H7 (cell line): Measurements from ENCODE around the gene B4GALT4. TPM values are rescaled to one million over a fixed set of nuclear protein-coding genes. Genes with fewer than 3 reads are reported as not detected.
A peak's percentile ranks its signal among the peaks of the same experiment; 100 is the strongest.
"Not testable (repeated sequence)": the region's sequence is repeated elsewhere in the genome, so short reads cannot be mapped to it uniquely, and the experiment has no call there.

Source experiments
- DNase-seq: peaks from one replicate; pipeline ENCODE4 v3.0.0; 2012
- H3K27me3 ChIP-seq: 2 replicates; pipeline ENCODE4 v1.6.0; 2011; ENCODE audit warnings: mild to moderate bottlenecking, low read length; ENCODE audit not compliant: control insufficient read depth, insufficient read depth
- H3K36me3 ChIP-seq: replicated peaks from 2 replicates; pipeline ENCODE4 v1.5.1; 2011; ENCODE audit warnings: low read length; ENCODE audit not compliant: control insufficient read depth, insufficient read depth
- H3K4me3 ChIP-seq: 2 replicates; pipeline ENCODE4 v1.5.1; 2011; ENCODE audit warnings: low read depth, mild to moderate bottlenecking, control low read depth, low read length, moderate library complexity; ENCODE audit not compliant: insufficient read depth
- total RNA-seq: library from RNA; depleted of rRNA; stranded (reverse); fragments of >200 nt; shearing (Covaris generic); gene quantifications from 2 replicates; pipeline ENCODE4 v1.2.3, GENCODE V29; 2014

Gene B4GALT4
- total RNA-seq, 1 experiment from 2014 or later = 34.1 TPM

GRCh38 chr3:119243712-119244111 is 3.0 kb upstream of the B4GALT4 start:
- Histone ChIP-seq H3K36me3 (no peaks in the 10 kb centered on the region), H3K27me3 (no peaks in the 10 kb centered on the region), H3K4me3 (no peak overlapping the region)
- no peak for DNase-seq

GRCh38 chr3:119243058-119243529 is 2.4 kb upstream of the B4GALT4 start:
- not testable (repeated sequence) for H3K4me3 ChIP-seq, H3K36me3 ChIP-seq, H3K27me3 ChIP-seq, DNase-seq

- not testable (repeated sequence) for DNase-seq, H3K36me3 ChIP-seq, H3K27me3 ChIP-seq, H3K4me3 ChIP-seq
These were observed 1.8 kb upstream of the B4GALT4 start for GRCh38 chr3:119242387-119243057.

- Histone ChIP-seq H3K27me3 (no peaks in the 10 kb centered on the region), H3K36me3 (peaks cover 6% of the 10 kb centered on the region), H3K4me3 (peak overlapping the region; percentile 74)
- peak; percentile 54 for DNase-seq
These were observed 532 bp downstream of the B4GALT4 start for GRCh38 chr3:119240101-119240590.

GRCh38 chr3:119239206-119239820 is 1.4 kb downstream of the B4GALT4 start:
- Histone ChIP-seq H3K4me3 (peak overlapping the region; percentile 74; the same call in 1 of the 2 replicates), H3K36me3 (peaks cover 7% of the 10 kb centered on the region), H3K27me3 (no peaks in the 10 kb centered on the region)
- no peak for DNase-seq

GRCh38 chr3:119238363-119238762 is 2.3 kb downstream of the B4GALT4 start:
- H3K27me3 ChIP-seq = no peaks in the 10 kb centered on the region
- H3K36me3 ChIP-seq = peaks cover 9% of the 10 kb centered on the region

GRCh38 chr3:119237299-119237698 is 3.4 kb downstream of the B4GALT4 start:
- peaks cover 9% of the 10 kb centered on the region for H3K36me3 ChIP-seq
- DNase-seq = no peak
- no peak overlapping the region for H3K4me3 ChIP-seq
- no peaks in the 10 kb centered on the region for H3K27me3 ChIP-seq

More at GRCh38 chr3:119238363-119238762, 2.3 kb downstream of the B4GALT4 start:
- no peak for DNase-seq
- no peak overlapping the region for H3K4me3 ChIP-seq

GRCh38 chr3:119236756-119237155 is 3.9 kb downstream of the B4GALT4 start:
- no peak overlapping the region for H3K4me3 ChIP-seq
- peaks cover 9% of the 10 kb centered on the region for H3K36me3 ChIP-seq
- H3K27me3 ChIP-seq = no peaks in the 10 kb centered on the region
- no peak for DNase-seq

- no peak for DNase-seq
- Histone ChIP-seq H3K4me3 (no peak overlapping the region), H3K36me3 (peaks cover 13% of the 10 kb centered on the region), H3K27me3 (no peaks in the 10 kb centered on the region)
These were observed 5.5 kb downstream of the B4GALT4 start for GRCh38 chr3:119235151-119235550.

GRCh38 chr3:119234610-119235009 is 6.1 kb downstream of the B4GALT4 start:
- H3K27me3 ChIP-seq = no peaks in the 10 kb centered on the region
- no peak overlapping the region for H3K4me3 ChIP-seq
- H3K36me3 ChIP-seq = peaks cover 17% of the 10 kb centered on the region
- no peak for DNase-seq

- DNase-seq = no peak
- peaks cover 25% of the 10 kb centered on the region for H3K36me3 ChIP-seq
- no peaks in the 10 kb centered on the region for H3K27me3 ChIP-seq
- no peak overlapping the region for H3K4me3 ChIP-seq
These were observed 9.9 kb downstream of the B4GALT4 start for GRCh38 chr3:119230745-119231144.

- DNase-seq = no peak
- Histone ChIP-seq H3K4me3 (no peak overlapping the region), H3K36me3 (peaks cover 22% of the 10 kb centered on the region), H3K27me3 (no peaks in the 10 kb centered on the region)
These were observed 10.6 kb downstream of the B4GALT4 start for GRCh38 chr3:119230071-119230470.

- Histone ChIP-seq H3K36me3 (peaks cover 22% of the 10 kb centered on the region), H3K4me3 (no peak overlapping the region), H3K27me3 (no peaks in the 10 kb centered on the region)
- no peak for DNase-seq
These were observed 11.5 kb downstream of the B4GALT4 start for GRCh38 chr3:119229190-119229589.

- H3K27me3 ChIP-seq = no peaks in the 10 kb centered on the region
- H3K4me3 ChIP-seq = no peak overlapping the region
- H3K36me3 ChIP-seq = peaks cover 22% of the 10 kb centered on the region
- no peak for DNase-seq
These were observed 12.1 kb downstream of the B4GALT4 start for GRCh38 chr3:119228373-119229145.
